ENCODE results near the gene ELL3. TPM values are rescaled to one million over a fixed set of nuclear protein-coding genes. Genes with fewer than 3 reads are reported as not detected.

The ELL3 gene
- total RNA-seq, 1 experiment from 2014 or later: not detected

Other genes with a start within 250 kb of the ELL3 start
- gene PPIP5K1, start 186.8 kb downstream of the ELL3 start, total RNA-seq (2014; rRNA removed; shearing (Covaris generic)): 14.3 and 15.6 TPM in 2 replicates
- 0.43 TPM in 1 of 2 replicates, not detected in the other for gene CKMT1B, start 182.9 kb downstream of the ELL3 start, total RNA-seq (2014; rRNA removed; shearing (Covaris generic))
- 0.13 and 0.42 TPM in 2 replicates for gene STRC, start 158.2 kb downstream of the ELL3 start, total RNA-seq (2014; rRNA removed; shearing (Covaris generic))
- 1.3 and 1.4 TPM in 2 replicates for gene CATSPER2, start 128.1 kb downstream of the ELL3 start, total RNA-seq (2014; rRNA removed; shearing (Covaris generic))
- 0.20 TPM in 1 of 2 replicates, not detected in the other for gene CKMT1A, start 83.1 kb downstream of the ELL3 start, total RNA-seq (2014; rRNA removed; shearing (Covaris generic))
- 204 and 229 TPM in 2 replicates for gene PDIA3, start 30.5 kb downstream of the ELL3 start, total RNA-seq (2014; rRNA removed; shearing (Covaris generic))
- 471 and 504 TPM in 2 replicates for gene SERF2, start 15.4 kb upstream of the ELL3 start, total RNA-seq (2014; rRNA removed; shearing (Covaris generic))
- gene SERINC4, start 23.3 kb upstream of the ELL3 start, total RNA-seq (2014; rRNA removed; shearing (Covaris generic)): not detected in 2 replicates
- 9.4 and 10.5 TPM in 2 replicates for gene HYPK, start 23.6 kb upstream of the ELL3 start, total RNA-seq (2014; rRNA removed; shearing (Covaris generic))
- gene MFAP1, start 47.7 kb upstream of the ELL3 start, total RNA-seq (2014; rRNA removed; shearing (Covaris generic)): 44.2 and 48.4 TPM in 2 replicates
- 59.6 and 71.8 TPM in 2 replicates for gene WDR76, start 50.0 kb upstream of the ELL3 start, total RNA-seq (2014; rRNA removed; shearing (Covaris generic))

Data from SJCRH30 (cell line).